Activated naive CD4-positive, alpha-beta T cell treated with anti-CD3 and anti-CD28 coated beads for 36 hours (primary cell): ENCODE results near the gene TFF3. TPM values are rescaled to one million over a fixed set of nuclear protein-coding genes. Genes with fewer than 3 reads are reported as not detected.
"Not testable (repeated sequence)": the region's sequence is repeated elsewhere in the genome, so short reads cannot be mapped to it uniquely, and the experiment has no call there.

ENCODE experiments used
- CTCF ChIA-PET: fragments of 350-600 bp; sonication (Branson Sonifier 250); formaldehyde crosslinking; loops from one replicate; lab custom pipeline; 2021; ENCODE audit warnings: antibody characterized with exemption; lab: Charles Lee
- DNase-seq: peaks from one replicate; pipeline ENCODE4 v3.0.0-alpha.2; 2020
- H3K27ac Mint-ChIP-seq: one replicate; pipeline ENCODE4 v1.8.0; 2021; ENCODE audit warnings: mild to moderate bottlenecking, mixed read lengths
- H3K27me3 Mint-ChIP-seq: one replicate; pipeline ENCODE4 v1.8.0; 2021; ENCODE audit warnings: low read depth, mixed read lengths
- H3K36me3 Mint-ChIP-seq: one replicate; pipeline ENCODE4 v1.8.0; 2021; ENCODE audit warnings: low read depth, mixed read lengths
- H3K4me1 Mint-ChIP-seq: one replicate; pipeline ENCODE4 v1.8.0; 2021; ENCODE audit warnings: low read depth, mixed read lengths
- H3K4me3 Mint-ChIP-seq: one replicate; pipeline ENCODE4 v1.8.0; 2021; ENCODE audit warnings: mild to moderate bottlenecking, moderate library complexity, mixed read lengths
- H3K9me3 Mint-ChIP-seq: one replicate; pipeline ENCODE4 v1.8.0; 2021; ENCODE audit warnings: mixed read lengths
- intact Hi-C: fragments of 100-400 bp; cut with micrococcal nuclease; formaldehyde crosslinking; loops from one replicate; pipeline ENCODE4 v1.15.1; 2023
- total RNA-seq, 2 experiments: library from RNA; stranded (reverse); gene quantifications; one replicate each; pipeline ENCODE4 v1.2.3, GENCODE V29; 2021

Gene TFF3
- total RNA-seq, 2 experiments from 2014 or later: not detected

DNA sequence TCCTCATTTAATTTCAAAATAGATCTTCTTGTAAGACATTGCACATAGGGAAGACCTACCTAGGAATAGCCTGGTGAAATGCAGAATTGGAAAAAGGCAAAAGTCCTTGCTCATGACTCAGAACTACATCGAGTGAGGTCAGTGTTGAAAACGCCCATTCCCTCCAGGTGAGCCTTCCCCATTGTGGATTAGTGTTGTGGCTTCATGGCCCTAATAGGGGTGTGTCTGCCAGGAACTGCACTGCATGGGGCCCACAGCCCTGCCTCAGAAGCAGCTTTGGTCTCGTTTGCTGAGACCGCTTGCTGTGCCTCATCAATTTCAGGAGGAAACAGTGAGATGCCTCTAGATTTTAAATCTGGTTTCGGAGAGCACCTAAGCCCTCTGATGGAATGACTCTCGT lies 17.0 kb downstream of the TFF3 start:
- H3K27ac Mint-ChIP-seq: no peak overlapping the region
- H3K9me3 Mint-ChIP-seq: no peaks in the 10 kb centered on the region
- peaks cover 8% of the 10 kb centered on the region for H3K4me1 Mint-ChIP-seq
- H3K4me3 Mint-ChIP-seq: no peak overlapping the region
- intact Hi-C loops: no loop called here
- no peaks in the 10 kb centered on the region for H3K27me3 Mint-ChIP-seq
- DNase-seq: no peak
- H3K36me3 Mint-ChIP-seq: peaks cover 5% of the 10 kb centered on the region
- CTCF ChIA-PET: interaction anchor here (1.4 to 1.9 kb wide), 2 partner anchors 12 to 39 kb away, joined by 3 to 4 read pairs; no protein-coding TSS in a partner anchor

DNA sequence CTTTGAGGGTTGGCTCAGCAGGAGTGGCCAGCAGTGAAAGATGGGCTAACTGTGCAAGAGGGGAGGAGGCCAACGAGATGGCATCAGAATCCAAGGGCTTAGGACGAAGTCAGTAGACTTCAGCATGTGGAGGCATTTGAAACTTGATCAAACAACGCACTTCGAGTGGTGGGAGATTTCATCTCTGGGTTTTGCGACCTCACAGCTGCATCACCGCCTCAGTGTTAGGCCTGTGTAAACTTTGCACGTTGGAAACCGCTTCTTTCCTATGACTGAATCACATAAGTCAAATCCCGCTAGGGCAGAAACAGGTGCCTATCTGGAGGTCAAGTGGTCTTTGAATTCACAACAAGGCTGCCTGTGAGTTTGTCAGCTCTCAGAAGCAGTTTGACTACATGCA lies 17.8 kb downstream of the TFF3 start:
- Mint-ChIP-seq H3K4me1 (peaks cover 8% of the 10 kb centered on the region), H3K36me3 (peaks cover 5% of the 10 kb centered on the region), H3K27ac (no peak overlapping the region), H3K9me3 (no peaks in the 10 kb centered on the region), H3K27me3 (no peaks in the 10 kb centered on the region), H3K4me3 (no peak overlapping the region)
- CTCF ChIA-PET: interaction anchor here (1.9 kb wide), 1 partner anchor 13 kb away, joined by 4 read pairs; no protein-coding TSS in a partner anchor
- no peak for DNase-seq
- intact Hi-C loops: no loop called here

DNA sequence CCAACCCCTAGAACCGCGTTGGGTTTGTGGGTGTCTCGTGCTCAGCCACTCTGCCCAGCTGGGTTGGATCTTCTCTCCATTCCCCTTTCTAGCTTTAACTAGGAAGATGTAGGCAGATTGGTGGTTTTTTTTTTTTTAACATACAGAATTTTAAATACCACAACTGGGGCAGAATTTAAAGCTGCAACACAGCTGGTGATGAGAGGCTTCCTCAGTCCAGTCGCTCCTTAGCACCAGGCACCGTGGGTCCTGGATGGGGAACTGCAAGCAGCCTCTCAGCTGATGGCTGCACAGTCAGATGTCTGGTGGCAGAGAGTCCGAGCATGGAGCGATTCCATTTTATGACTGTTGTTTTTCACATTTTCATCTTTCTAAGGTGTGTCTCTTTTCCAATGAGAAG lies 18.7 kb downstream of the TFF3 start:
- no peak for DNase-seq
- no peak overlapping the region for H3K27ac Mint-ChIP-seq
- CTCF ChIA-PET: interaction anchor here (1.1 to 1.4 kb wide), 3 partner anchors 13 to 46 kb away, joined by 3 to 8 read pairs (median 5); no protein-coding TSS in a partner anchor
- peaks cover 8% of the 10 kb centered on the region for H3K4me1 Mint-ChIP-seq
- peaks cover 5% of the 10 kb centered on the region for H3K36me3 Mint-ChIP-seq
- H3K27me3 Mint-ChIP-seq: no peaks in the 10 kb centered on the region
- no peak overlapping the region for H3K4me3 Mint-ChIP-seq
- intact Hi-C loops: no loop called here
- no peaks in the 10 kb centered on the region for H3K9me3 Mint-ChIP-seq

DNA sequence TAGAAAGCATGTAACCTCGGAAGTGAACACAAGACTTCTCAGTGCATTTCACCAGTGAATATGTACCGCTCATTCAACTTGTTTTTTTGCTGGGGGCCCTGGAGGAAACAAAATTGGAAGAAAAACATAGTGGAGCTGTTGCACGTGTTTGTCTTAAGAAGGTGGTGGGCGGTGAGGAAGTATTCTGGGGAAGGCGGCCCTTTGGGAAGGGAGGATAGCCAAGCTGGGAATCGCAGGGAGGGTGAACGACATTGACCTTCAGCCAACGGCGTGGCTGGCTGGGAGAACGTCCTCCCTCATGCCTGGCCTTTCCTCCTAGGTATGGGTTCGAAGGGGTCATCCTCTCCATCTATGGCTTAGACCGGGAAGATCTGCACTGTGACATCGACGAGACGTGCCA lies 19.4 kb downstream of the TFF3 start:
- Mint-ChIP-seq H3K4me3 (no peak overlapping the region), H3K27ac (no peak overlapping the region), H3K27me3 (no peaks in the 10 kb centered on the region), H3K4me1 (peaks cover 8% of the 10 kb centered on the region), H3K36me3 (peaks cover 5% of the 10 kb centered on the region), H3K9me3 (no peaks in the 10 kb centered on the region)
- intact Hi-C loops: no loop called here
- CTCF ChIA-PET: interaction anchor here (0.8 to 1.4 kb wide), 4 partner anchors 14 to 46 kb away, joined by 3 to 8 read pairs (median 5); no protein-coding TSS in a partner anchor
- no peak for DNase-seq

DNA sequence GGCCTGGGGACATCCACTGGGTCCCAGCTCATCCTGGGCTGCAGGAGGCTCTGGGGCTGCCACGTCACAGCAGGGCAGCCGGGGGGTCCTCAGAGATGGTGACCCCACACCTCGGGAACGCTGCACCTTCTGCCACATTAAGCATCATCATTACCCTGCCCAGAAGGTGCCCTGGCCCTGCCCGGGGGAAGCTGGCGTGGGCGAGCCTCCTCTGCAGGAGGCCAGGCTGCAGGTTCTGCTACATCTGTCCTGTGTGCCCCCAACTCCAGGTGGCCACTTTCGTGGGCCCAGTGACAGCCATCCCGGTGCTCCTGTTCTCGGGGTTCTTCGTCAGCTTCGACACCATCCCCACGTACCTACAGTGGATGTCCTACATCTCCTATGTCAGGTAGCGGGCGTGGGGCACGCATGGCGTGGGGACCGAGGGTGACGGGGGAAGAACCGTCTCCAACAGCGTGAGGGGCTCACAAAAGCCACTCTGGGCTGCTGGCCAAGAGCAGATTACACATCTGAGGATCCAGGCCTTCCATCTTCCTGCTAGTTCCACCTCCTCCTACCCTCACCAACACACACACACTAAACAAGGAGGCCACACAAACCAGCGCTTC lies 20.8 kb downstream of the TFF3 start:
- no peak for DNase-seq
- CTCF ChIA-PET: interaction anchor here (1.1 kb wide), 1 partner anchor 36 kb away, joined by 3 read pairs; no protein-coding TSS in a partner anchor
- H3K4me1 Mint-ChIP-seq: peaks cover 4% of the 10 kb centered on the region

DNA sequence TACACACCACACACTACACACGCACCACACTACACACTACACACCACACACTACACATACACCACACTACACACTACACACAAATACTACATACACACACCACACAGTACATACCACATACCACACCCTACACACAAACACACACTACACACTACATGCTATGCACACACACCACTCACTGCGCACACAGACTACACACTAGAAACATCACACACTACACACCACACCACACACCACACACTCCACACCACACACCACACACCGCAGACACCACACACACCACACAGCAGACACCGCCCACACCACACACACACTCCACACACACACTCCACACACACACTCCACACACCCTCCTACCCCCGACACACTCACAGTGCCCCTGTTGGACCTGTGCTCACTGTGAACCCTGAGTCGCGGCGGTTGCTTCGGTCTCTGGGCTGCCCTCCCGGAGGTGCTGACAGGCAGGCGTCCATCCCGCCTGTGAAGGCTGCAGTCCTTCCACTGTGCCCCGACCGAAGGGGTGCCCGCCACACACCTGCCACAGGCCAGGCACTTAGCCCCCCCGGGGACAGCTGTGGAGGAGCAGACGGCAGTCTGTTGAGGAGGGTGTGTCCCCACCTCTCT lies 21.4 kb downstream of the TFF3 start:
- Mint-ChIP-seq H3K36me3 (peaks cover 11% of the 10 kb centered on the region), H3K4me1 (no peaks in the 10 kb centered on the region), H3K27me3 (no peaks in the 10 kb centered on the region), H3K9me3 (no peaks in the 10 kb centered on the region), H3K4me3 (no peak overlapping the region), H3K27ac (no peak overlapping the region)
- CTCF ChIA-PET: no interaction called here
- DNase-seq: no peak
- intact Hi-C loops: no loop called here

More for the DNA sequence above, 20.8 kb downstream of the TFF3 start:
- intact Hi-C loops: no loop called here
- Mint-ChIP-seq H3K27me3 (no peaks in the 10 kb centered on the region), H3K27ac (no peak overlapping the region), H3K4me3 (no peak overlapping the region), H3K36me3 (peaks cover 5% of the 10 kb centered on the region), H3K9me3 (no peaks in the 10 kb centered on the region)

DNA sequence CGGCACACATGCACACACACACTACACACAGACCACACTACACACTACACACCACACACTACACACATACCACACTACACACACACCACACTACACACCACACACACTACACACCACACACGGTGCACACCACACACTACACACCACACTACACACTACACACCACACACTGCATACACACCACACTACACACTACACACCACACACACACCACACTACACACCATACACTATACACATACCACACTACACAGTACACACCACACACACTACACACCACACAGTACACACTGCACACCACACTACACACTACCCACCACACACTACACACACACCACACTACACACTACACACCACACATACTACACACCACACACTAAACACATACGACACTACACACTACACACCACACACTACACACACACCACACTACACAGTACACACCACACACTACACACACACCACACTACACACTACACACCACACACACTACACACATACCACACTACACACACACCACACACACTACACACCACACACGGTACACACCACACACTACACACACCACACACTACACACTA lies 22.6 kb downstream of the TFF3 start:
- H3K4me3 Mint-ChIP-seq, CTCF ChIA-PET, intact Hi-C loops, H3K4me1 Mint-ChIP-seq, H3K27ac Mint-ChIP-seq, H3K9me3 Mint-ChIP-seq, H3K27me3 Mint-ChIP-seq, DNase-seq: not testable (repeated sequence)
- H3K36me3 Mint-ChIP-seq: peaks cover 21% of the 10 kb centered on the region

DNA sequence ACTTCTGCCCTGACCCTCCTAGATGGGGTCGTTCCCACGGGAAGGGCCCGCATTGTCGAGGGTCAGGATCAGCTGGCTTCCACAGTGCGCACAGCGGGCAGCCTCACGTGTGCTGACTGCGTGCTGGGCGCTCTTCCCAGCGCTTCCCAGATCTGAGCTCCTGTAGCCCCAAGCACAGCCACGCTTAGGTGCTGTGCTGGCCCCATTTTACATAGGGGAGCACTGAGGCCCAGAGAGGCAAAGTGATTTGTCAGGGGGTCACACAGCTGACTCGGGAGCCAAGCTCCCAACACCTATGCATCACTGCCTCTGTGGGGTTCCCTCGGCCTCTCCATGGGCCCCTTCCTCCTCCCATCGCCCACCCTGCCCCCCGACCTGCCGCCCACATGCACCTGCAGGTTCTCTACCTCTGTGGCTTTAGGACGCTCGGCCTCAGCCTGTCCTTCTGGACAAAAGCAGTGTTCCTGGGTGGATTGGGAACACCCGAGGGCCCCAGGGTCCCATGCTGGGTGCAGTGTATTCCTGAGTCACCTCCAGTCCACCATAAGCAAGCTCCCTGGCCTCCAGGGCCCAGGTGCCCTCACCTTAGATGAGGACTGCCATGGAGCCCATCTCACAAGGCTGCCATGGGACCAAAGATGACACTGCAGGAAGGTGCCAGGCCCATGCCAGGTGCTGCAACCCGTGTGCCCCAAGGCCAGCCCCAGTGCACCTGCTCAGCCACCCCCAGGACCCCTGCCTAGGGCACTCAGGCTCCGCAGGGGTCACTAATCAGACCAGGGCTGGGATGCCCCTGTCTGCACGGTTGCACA lies 23.3 kb downstream of the TFF3 start:
- intact Hi-C loops: no loop called here
- Mint-ChIP-seq H3K36me3 (peaks cover 25% of the 10 kb centered on the region), H3K9me3 (no peaks in the 10 kb centered on the region), H3K27me3 (no peaks in the 10 kb centered on the region), H3K4me3 (no peak overlapping the region), H3K27ac (no peak overlapping the region), H3K4me1 (no peaks in the 10 kb centered on the region)
- DNase-seq: no peak
- CTCF ChIA-PET: no interaction called here

DNA sequence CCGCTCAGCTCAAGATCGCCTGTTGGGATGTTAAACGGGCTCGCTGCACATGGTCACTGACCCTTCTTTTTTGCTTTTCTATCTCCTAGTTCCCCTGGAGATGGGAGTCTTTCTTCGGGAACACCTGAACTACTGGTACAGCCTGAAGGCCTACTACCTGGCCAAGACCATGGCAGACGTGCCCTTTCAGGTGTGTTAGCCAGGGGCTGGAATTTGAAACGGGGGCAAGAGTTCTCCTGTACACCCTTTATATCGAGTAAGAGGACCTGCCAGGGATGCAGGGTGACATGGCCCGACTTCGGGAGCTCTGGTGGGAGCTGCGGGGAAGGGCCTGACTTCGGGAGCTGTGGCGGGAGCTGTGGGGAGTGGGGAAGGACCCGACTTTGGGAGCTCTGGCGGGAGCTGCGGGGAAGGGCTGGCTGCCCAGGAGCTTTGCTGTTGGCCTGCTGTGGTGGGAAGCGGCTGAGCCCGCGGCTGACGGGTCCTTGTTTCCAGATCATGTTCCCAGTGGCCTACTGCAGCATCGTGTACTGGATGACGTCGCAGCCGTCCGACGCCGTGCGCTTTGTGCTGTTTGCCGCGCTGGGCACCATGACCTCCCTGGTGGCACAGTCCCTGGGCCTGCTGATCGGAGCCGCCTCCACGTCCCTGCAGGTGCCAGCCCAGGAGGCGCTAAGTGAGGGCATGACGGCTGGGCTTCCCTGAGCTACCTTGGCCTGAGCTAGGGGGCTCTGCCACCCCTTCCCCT lies 24.0 kb downstream of the TFF3 start:
- Mint-ChIP-seq H3K27me3 (no peaks in the 10 kb centered on the region), H3K27ac (no peak overlapping the region), H3K4me1 (no peaks in the 10 kb centered on the region), H3K9me3 (no peaks in the 10 kb centered on the region), H3K36me3 (peaks cover 33% of the 10 kb centered on the region), H3K4me3 (no peak overlapping the region)
- intact Hi-C loops: no loop called here
- CTCF ChIA-PET: interaction anchor here (0.5 kb wide), 1 partner anchor 645 kb away, joined by 3 read pairs; no protein-coding TSS in a partner anchor
- DNase-seq: no peak

DNA sequence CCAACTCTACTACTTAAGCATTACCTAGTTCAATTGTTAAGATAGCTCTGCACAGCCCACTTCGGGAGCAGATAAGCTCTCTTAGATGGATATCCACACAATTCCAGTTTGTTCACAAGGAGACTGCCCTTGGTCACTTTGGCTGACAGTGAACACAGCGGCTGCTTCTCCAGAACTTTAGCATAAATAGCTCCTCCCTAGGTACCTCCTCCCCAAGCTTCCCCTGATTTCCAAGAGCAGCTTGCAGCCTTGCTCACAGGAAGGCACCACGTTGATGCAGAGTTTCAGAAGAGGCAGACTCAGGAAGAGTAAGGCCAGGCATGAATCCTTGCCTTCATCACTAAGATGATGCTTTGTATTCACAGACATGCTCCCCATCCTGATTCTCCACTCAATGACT lies 24.7 kb downstream of the TFF3 start:
- Mint-ChIP-seq H3K36me3 (peaks cover 33% of the 10 kb centered on the region), H3K4me3 (no peak overlapping the region), H3K4me1 (no peaks in the 10 kb centered on the region), H3K27ac (no peak overlapping the region), H3K27me3 (no peaks in the 10 kb centered on the region), H3K9me3 (no peaks in the 10 kb centered on the region)
- intact Hi-C loops: no loop called here
- DNase-seq: no peak
- CTCF ChIA-PET: interaction anchor here (0.5 kb wide), 1 partner anchor 644 kb away, joined by 3 read pairs; no protein-coding TSS in a partner anchor

DNA sequence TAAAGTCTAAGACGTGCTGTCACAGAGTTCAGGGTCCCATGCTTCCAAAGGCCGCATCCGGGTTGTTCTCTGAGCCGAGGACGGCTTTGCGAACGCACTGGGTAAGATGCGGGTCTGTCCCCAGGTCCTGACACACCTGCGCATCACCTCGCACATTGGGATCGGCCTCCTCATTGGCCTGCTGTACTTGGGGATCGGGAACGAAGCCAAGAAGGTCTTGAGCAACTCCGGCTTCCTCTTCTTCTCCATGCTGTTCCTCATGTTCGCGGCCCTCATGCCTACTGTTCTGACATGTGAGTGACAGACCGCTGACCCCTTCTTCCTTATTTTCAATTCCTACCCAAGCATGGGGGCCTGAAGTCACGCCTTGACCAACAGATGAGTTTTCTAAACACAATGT lies 25.3 kb downstream of the TFF3 start:
- CTCF ChIA-PET: no interaction called here
- no peak overlapping the region for H3K4me3 Mint-ChIP-seq
- DNase-seq: no peak
- H3K27me3 Mint-ChIP-seq: no peaks in the 10 kb centered on the region
- no peak overlapping the region for H3K27ac Mint-ChIP-seq
- intact Hi-C loops: no loop called here
- peaks cover 34% of the 10 kb centered on the region for H3K36me3 Mint-ChIP-seq
- H3K9me3 Mint-ChIP-seq: no peaks in the 10 kb centered on the region
- H3K4me1 Mint-ChIP-seq: no peaks in the 10 kb centered on the region
